CD4-positive, alpha-beta T cell treated with Interferon gamma for 1 hour (primary cell): Measurements from ENCODE around the gene ULBP2.
A peak's percentile ranks its signal among the peaks of the same experiment; 100 is the strongest.
"Not testable (repeated sequence)": the region's sequence is repeated elsewhere in the genome, so short reads cannot be mapped to it uniquely, and the experiment has no call there.

ENCODE experiments used
- DNase-seq: peaks from one replicate; pipeline ENCODE4 v3.0.0-alpha.2; 2020

ULBP2 gene

GRCh38 chr6:149909701-149910470 lies 31.9 kb upstream of the ULBP2 start:
- DNase-seq, result no peak

- DNase-seq, result no peak
Observed at GRCh38 chr6:149910721-149911151, 31.1 kb upstream of the ULBP2 start.

DNA sequence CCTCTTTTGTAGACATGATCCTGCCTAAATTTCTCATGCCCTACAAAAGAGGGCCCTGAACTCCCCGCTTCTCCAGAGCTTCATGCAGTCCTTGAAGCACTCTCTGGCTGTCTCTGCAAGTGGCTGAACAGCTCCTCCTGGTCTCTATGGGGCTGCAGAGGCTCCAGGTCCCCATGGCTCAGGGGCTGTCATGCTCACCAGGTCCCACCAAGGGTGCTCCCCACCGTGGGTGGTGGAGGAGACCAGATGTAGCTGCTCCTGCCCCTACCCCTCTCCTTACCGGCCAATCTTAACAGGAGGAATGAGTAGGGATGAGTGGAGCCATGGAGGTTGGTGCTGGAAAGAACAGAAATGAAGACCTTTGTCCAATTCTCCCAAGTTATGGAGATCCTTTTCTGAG lies 29.1 kb upstream of the ULBP2 start:
- not testable (repeated sequence) for DNase-seq

DNA sequence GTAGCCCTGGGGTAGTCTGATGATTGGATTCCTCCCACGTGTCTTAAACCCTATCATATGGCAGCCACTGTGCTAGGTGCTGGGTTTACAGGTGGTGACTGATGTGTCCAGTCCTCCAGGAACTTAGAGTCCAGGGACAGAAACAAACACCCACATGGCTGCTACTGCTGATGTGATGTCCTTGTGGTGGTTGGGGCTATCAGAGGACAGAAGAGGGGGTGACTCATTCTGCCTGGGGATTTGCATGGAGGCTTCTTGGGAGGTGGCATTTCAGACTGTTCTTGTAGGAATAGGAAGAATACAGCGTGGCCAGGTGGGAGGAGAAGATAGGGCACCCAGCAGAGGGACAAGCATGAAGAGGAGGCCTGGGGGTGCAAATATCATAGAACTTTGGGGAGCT lies 28.7 kb upstream of the ULBP2 start:
- DNase-seq, result no peak

DNA sequence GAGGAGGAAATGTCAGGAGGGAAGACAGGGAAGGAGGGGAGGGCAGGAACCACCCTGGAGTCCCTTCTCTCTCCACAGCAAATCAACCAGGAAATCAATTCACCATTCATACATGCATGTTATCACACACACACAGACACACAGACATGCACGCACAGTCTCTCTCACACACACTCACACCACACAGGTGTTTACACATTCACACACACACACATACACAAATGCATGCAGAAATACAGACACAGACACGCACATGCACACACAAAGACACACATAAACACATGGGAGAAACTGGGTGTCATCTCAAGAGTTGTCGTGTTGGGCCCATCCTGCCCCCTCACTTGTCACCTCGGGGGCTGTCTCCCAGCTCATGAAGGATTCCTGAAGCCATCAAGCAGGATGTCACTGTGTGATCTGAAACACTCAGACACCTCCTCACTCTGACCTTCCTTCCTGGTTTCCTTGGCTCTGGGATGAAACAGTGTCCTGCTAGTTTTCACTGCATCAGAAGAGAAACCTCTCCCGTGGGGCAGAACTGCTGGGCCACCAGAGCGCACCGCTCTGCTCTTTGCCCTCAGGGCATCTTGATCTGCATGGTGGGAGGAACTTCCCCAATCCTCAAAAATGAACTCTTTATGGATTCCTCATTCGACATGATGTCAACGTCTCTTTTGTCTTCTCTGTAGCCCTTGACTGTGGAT lies 28.1 kb upstream of the ULBP2 start:
- DNase-seq, result no peak

DNA sequence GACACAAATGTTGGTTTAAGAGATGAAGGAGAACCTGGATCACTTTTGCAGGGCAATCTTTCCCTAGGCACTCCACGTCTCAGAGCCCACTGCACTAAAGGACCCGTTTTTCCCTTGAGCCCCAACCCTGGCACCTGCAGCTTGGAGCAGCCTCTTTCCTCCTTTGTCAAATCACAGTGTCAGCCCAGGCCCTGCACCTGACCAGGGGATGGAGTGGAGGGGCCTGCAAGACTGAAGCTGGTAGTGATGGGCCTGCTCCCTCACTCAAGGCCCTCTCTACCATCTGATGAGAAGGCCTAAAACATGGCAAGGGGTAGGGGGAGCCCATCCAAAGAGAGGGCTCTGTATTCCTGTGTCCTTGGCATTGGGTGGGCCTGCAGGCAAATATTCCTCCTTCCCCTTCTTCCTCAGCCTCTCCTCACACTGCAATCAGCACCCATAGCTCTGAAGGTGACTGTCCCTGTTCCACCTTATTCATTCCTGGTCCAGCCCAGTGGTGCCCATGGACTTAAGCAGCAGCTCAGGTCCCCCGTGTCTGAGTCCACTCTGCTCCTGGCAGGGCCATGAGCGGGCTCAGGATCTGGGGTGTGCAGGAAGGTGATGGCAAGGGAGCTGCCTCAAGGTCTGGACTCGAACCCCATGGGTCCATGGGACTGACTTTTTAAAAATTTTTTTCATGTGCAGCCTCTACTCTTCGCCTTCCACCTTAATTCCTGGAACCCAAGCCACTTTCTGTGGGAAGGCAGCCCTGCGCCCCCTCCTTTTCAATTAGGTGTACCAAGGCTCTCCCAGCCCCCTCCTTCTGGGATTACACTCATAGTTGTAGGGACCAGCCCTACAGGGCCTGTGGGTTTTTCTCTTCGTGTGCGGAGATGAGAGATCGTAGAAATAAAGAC lies 25.6 kb upstream of the ULBP2 start:
- DNase-seq, result no peak

DNA sequence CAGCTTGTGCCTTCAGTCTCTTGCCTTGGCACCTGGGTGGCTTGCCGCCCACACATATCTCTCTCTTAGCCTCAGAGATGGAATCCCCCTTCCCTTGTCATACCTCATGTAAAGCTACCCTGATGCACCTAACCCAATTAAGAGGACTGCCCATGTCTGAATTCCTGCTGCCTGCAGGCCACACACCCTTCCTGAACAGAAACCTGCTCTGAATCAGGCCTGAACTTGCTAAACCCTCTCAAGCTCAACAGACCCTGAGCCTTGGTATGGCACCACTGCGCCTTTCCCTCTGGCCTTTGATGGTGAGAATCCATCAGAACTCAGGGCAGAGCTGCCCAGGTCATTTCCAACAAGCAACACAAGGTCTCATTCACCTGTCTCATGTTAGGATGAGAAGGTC lies 24.1 kb upstream of the ULBP2 start:
- DNase-seq, result no peak

DNA sequence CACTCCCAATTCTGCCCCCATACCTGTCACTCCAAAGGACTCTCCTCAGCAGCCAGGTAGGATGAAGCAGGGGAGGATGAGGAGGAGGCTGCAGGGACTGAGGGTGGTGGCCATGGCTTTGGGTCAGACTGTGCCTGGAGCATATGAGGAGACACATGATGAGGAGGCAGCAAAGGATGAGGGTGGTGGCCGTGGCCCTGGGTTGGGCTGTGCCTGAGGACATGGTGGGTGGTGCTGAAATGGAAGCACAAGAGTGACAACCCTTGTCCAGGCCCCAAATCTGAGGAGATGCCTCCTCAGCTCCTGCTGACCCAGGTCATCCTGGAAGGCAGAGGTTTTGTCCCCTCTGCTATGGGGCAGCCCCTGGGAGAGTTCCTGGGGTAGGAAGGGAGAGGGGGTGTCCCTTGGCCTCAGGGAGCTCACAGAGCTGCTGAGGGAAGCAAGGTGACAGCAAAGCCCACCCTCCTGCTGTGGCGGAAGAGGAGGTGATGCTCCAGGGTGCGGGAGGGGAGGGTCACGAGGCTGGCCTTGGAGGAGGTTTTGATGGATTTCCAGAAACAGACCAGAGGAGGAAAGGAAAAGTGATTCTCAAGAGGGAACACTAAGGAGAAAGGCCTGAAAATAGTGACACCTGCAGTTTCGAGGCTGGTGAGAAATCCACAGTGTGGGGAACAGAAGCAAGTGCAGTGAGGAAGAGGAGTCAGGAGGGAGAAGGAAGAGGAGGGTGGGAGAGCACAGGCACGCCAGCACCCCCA lies 23.5 kb upstream of the ULBP2 start:
- DNase-seq, result no peak

GRCh38 chr6:149919126-149919833 lies 22.5 kb upstream of the ULBP2 start:
- not testable (repeated sequence) for DNase-seq

- no peak for DNase-seq
Observed at GRCh38 chr6:149919834-149920225, 22.0 kb upstream of the ULBP2 start.

DNA sequence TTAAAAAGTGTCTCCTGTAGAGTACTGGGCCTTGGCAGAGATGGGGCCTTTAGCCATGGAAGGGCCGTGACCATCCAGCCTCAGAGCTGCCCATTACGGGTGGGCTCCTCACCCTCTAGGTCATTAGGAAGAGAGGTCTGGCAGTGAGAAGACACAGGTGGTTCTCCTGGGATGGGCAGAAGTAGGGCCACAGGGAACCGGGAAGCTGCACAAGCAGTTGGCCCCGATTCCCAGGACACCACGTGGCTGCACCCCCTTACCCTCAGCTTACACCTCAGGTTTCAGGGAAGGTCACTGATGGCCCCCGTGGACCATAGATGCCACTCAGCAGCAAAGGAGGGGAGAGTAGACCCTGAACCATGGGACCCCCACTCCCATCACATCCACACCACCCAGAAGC lies 20.5 kb upstream of the ULBP2 start:
- no peak for DNase-seq

DNA sequence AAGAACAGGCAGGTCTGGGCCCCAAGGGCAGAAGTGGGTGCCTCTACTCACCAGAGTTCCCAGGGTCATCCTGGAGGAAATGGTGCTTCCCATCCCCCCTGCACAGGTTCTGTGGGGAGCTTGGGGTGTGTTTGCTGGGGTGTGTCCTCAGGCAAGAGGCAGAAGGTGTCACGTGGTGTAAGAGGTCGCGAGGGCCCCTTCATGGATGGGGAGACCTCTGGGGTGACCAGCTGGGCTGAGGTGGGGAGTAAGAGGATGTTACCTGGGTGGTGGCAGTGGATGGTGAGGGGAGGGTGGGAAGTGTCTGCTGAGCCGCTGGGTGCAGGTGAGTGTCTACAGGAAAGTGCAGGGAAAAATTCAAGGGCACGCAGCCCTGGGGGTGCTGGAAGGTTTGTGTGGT lies 19.7 kb upstream of the ULBP2 start:
- not testable (repeated sequence) for DNase-seq

DNA sequence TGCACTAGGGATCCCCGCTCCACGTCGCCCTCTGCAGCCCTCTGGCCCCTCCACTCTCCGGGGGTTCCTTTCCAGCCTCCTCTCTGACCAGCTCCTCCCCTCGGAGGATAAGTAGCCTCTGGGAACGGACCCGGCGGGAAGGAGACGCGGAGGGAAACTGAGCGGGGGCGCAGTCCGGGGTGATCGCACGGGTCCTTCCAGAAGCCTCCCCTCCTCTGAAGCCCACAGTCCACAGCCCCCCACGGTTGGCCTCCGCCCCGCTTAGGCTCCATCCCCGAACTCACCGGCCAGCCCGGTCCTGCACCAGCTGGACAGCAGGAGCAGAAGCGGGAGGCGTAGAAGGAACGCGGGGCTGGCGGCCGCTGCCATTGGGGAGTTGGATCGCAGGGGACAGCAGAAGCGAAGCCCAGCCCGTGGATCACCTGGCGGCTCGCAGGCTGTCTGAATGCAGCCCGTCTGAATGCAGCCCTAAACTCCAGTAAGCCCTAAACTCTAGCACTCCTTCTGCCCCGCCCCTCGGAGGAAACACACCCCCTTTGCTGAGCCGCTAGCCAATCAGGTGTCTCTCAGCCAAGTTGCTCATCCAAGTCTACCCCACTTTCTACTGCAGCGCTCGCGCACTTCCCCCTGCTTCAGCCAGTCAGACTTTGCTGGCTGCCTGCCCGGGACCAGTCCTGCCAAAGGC lies 19.0 kb upstream of the ULBP2 start, which contains the start of gene RAET1G:
TSS of gene RAET1G (minus strand) at position 480 of the 685 bp plus-strand sequence. CDS start at position 369, 111 bp downstream.
- DNase-seq, result peak; percentile 87

- DNase-seq, result no peak
Observed at GRCh38 chr6:149923327-149923986, 18.4 kb upstream of the ULBP2 start.

- no peak for DNase-seq
Observed at GRCh38 chr6:149924206-149924932, 17.4 kb upstream of the ULBP2 start.

- no peak for DNase-seq
Observed at GRCh38 chr6:149924933-149925252, 16.9 kb upstream of the ULBP2 start.

DNA sequence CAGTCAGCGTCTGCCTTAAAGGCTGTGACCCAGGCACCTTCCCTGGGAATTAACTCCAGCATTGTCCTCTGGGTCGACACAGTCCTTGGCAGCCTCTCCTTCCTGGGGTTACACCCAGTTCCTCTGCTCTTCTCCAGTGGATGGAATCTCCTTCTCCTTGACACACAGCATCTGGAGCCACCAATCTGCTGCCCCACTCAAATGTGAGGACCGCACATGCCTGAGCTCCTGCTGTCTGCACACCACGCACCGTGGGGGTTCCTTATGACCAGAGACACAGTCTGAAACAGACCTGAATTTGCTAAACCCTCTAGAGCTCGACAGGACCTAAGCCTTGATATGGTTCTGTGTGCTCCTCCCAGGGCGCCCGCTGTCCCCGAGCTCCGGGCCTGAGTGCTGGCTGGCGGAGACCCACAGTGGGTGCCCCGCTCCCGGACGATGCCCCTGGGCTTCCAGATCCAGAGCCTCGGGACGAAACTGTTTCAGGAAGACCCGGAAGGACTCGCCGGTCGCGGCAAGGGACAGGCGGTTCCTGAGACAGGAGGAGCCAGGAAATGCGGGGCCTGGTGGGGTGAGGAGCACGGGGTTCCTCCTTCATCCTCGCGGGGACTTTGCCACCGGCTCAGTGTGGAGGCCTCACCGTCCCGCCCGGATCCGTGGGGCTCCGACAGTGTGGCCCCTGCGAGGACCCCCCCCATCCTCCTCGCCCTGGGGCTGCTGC lies 16.4 kb upstream of the ULBP2 start:
- DNase-seq, result no peak

DNA sequence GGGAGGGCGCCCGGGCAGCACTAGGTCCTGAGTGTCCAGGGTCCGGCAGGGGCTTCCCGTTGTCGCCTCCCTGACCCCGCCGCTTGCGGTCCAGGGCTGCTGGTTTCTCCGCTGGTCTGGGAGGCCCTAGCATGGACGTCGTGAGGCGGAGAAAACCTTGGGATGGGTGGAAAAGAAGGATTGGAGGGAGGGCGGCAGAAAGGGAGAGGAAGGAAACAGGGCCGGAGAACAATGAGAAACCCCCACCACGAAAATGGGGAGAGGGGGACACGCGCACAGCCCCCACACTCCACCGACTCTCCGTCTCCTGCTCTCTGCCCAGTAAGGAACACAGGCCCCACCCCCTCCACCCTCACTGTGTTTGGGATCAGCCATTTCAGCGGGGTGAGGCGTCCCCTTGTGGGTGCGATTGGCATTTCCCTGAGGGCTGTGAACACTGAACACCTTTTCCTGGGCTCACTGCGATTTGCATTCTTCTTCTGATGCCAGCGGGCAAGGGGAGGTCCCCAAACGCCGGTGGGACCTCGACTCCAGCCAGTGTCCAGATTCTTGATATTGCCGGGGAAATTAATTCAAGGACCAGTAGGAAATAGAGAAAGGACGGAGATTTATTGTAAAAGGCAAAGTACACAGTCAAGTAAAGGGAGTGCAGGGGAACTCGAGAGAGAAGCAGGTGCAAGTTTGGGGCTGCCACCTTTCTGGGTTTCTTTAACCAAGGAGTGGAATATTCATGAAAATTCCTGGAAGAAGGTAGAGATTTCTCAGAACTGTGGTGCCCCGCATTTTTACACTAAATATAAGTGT lies 15.6 kb upstream of the ULBP2 start:
- DNase-seq, result peak; percentile 65

DNA sequence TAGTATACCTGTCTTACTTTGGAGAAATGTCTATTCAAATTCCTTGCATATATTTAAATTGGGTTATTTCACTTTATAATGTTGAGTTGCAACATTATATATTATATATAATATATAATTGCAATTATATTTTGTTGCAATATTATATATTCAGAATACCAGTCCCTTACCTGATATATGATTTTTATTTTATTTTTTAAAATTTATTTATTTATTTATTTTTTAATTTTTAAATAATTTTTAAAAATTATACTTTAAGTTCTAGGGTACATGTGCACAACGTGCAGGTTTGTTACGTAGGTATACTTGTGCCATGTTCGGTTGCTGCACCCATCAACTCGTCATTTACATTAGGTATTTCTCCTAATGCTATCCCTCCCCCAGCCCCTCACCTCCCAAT lies 14.8 kb upstream of the ULBP2 start:
- DNase-seq, result not testable (repeated sequence)
